IMR-90 (cell line): Measurements from ENCODE around the gene AAGAB. TPM values are rescaled to one million over a fixed set of nuclear protein-coding genes. Genes with fewer than 3 reads are reported as not detected.

Experiments
- ATAC-seq: fragments of 200-7000 bp; cut with Tn5 transposase; 2 replicates; pipeline ENCODE4 v1.9.1; 2020; ENCODE audit warnings: low read depth, mild to moderate bottlenecking, moderate library complexity
- BruUV-seq: library from RNA; stranded (reverse); fragments of 400-500 nt; replicated peaks from 2 replicates; lab custom pipeline; 2021; lab: Mats Ljungman, UMichigan
- CTCF ChIA-PET: fragments of 300-600 bp; formaldehyde crosslinking; extraction: SDS; loops from one replicate; lab custom pipeline; 2021; ENCODE audit warnings: antibody characterized with exemption; lab: Yijun Ruan, JAX
- POLR2A ChIA-PET: fragments of 300-600 bp; sonication (Branson Sonifier 250); formaldehyde crosslinking; loops from one replicate; lab custom pipeline; 2022; ENCODE audit warnings: antibody characterized with exemption; ENCODE audit not compliant: unreplicated experiment; lab: Charles Lee
- DNase-seq: peaks from one replicate; pipeline ENCODE4 v3.0.0; 2013
- H2AFZ ChIP-seq: replicated peaks from 2 replicates; pipeline ENCODE3; 2013; ENCODE audit warnings: low read length, mild to moderate bottlenecking; ENCODE audit not compliant: poor library complexity
- H2AK5ac ChIP-seq: 2 replicates; pipeline ENCODE4 v1.6.1; 2013; ENCODE audit warnings: low read depth, low read length, inconsistent platforms
- H2AK9ac ChIP-seq: replicated peaks from 2 replicates; pipeline ENCODE3; 2013; ENCODE audit warnings: mild to moderate bottlenecking, low read depth, low read length, moderate library complexity; ENCODE audit not compliant: poor library complexity
- H2BK120ac ChIP-seq: 2 replicates; pipeline ENCODE4 v1.6.1; 2013; ENCODE audit warnings: low read depth, low read length, inconsistent platforms
- H2BK15ac ChIP-seq: 3 replicates; pipeline ENCODE4 v1.6.1; 2013; ENCODE audit warnings: low read depth, low read length, inconsistent platforms
- H2BK20ac ChIP-seq: 2 replicates; pipeline ENCODE4 v1.6.1; 2013; ENCODE audit warnings: low read depth, mild to moderate bottlenecking, inconsistent platforms, low read length, moderate library complexity
- H2BK5ac ChIP-seq: 2 replicates; pipeline ENCODE4 v1.6.1; 2013; ENCODE audit warnings: mild to moderate bottlenecking, low read depth, low read length, inconsistent platforms; ENCODE audit not compliant: poor library complexity, severe bottlenecking
- H3K14ac ChIP-seq: replicated peaks from 2 replicates; pipeline ENCODE4 v1.6.1; 2013; ENCODE audit warnings: low read depth, low read length, inconsistent platforms
- H3K18ac ChIP-seq: 2 replicates; pipeline ENCODE4 v1.6.1; 2013; ENCODE audit warnings: low read depth, low read length, control low read depth
- H3K23ac ChIP-seq: 2 replicates; pipeline ENCODE4 v1.6.1; 2013; ENCODE audit warnings: low read depth, low read length, inconsistent platforms
- H3K27ac ChIP-seq: 2 replicates; pipeline ENCODE4 v1.5.1; 2013; ENCODE audit warnings: mild to moderate bottlenecking, control low read depth, low read length; ENCODE audit not compliant: insufficient read depth
- H3K27me3 ChIP-seq: 2 replicates; pipeline ENCODE4 v1.6.1; 2013; ENCODE audit warnings: low read length; ENCODE audit not compliant: control insufficient read depth, insufficient read depth
- H3K36me3 ChIP-seq: 2 replicates; pipeline ENCODE4 v1.6.1; 2013; ENCODE audit warnings: low read length, mixed read lengths; ENCODE audit not compliant: control insufficient read depth, insufficient read depth
- H3K4ac ChIP-seq: 2 replicates; pipeline ENCODE4 v1.6.1; 2013; ENCODE audit warnings: low read depth, low read length, inconsistent platforms
- H3K4me1 ChIP-seq: 2 replicates; pipeline ENCODE4 v1.6.1; 2013; ENCODE audit warnings: low read length, mixed read lengths; ENCODE audit not compliant: control insufficient read depth, insufficient read depth
- H3K4me2 ChIP-seq: 2 replicates; pipeline ENCODE4 v1.6.1; 2013; ENCODE audit warnings: low read depth, mild to moderate bottlenecking, control low read depth, low read length, moderate library complexity
- H3K4me3 ChIP-seq: 2 replicates; pipeline ENCODE4 v1.5.1; 2013; ENCODE audit warnings: low read depth, mild to moderate bottlenecking, control low read depth, low read length, moderate library complexity; ENCODE audit not compliant: insufficient read depth
- H3K56ac ChIP-seq: 2 replicates; pipeline ENCODE4 v1.6.1; 2013; ENCODE audit warnings: low read length, inconsistent platforms; ENCODE audit not compliant: insufficient read depth; ENCODE audit errors: extremely low read depth
- H3K79me1 ChIP-seq, 2 experiments: 2 replicates each; pipeline ENCODE4 v1.6.1; 2013; ENCODE audit warnings: low read length in 2 of 2, inconsistent platforms in 1 of 2, low read depth in 1 of 2
- H3K9ac ChIP-seq: 2 replicates; pipeline ENCODE4 v1.6.1; 2013; ENCODE audit warnings: low read depth, low read length, control low read depth
- H3K9me1 ChIP-seq: 2 replicates; pipeline ENCODE4 v1.6.1; 2013; ENCODE audit warnings: low read length, inconsistent platforms; ENCODE audit not compliant: insufficient read depth
- H3K9me3 ChIP-seq: 2 replicates; pipeline ENCODE4 v1.6.1; 2013; ENCODE audit warnings: low read length; ENCODE audit not compliant: control insufficient read depth, insufficient read depth
- H4K20me1 ChIP-seq: 2 replicates; pipeline ENCODE4 v1.6.1; 2013; ENCODE audit warnings: low read length, inconsistent platforms; ENCODE audit not compliant: insufficient read depth
- H4K5ac ChIP-seq: 2 replicates; pipeline ENCODE4 v1.6.1; 2013; ENCODE audit warnings: mild to moderate bottlenecking, low read depth, low read length, control low read depth
- H4K8ac ChIP-seq, 2 experiments: 2 replicates each; pipeline ENCODE4 v1.6.1; 2013; ENCODE audit warnings: low read depth in 2 of 2, low read length in 2 of 2, control low read depth in 1 of 2, inconsistent platforms in 1 of 2
- H4K91ac ChIP-seq: 2 replicates; pipeline ENCODE4 v1.6.1; 2013; ENCODE audit warnings: low read depth, low read length, inconsistent platforms; ENCODE audit not compliant: insufficient read depth
- MXI1 ChIP-seq: IDR thresholded peaks from 2 replicates; pipeline ENCODE4 v1.6.1; 2012; ENCODE audit warnings: low read depth, mild to moderate bottlenecking, low read length, moderate library complexity, borderline replicate concordance
- NFE2L2 ChIP-seq: fragments of 150-350 bp; IDR thresholded peaks from 2 replicates; pipeline ENCODE4 v1.6.1; 2016; ENCODE audit warnings: low read depth, mild to moderate bottlenecking, low read length
- WGBS, 2 experiments: methylation state at CpG; one replicate each; pipeline versions ENCODE4 v1.1.5 to v1.1.7; 2013; ENCODE audit warnings: missing lambda C conversion rate in 2 of 2; ENCODE audit not compliant: insufficient read length in 1 of 2; ENCODE audit errors: extremely low coverage in 2 of 2; 5-methylcytosine and 5-hydroxymethylcytosine counted together
- dilution Hi-C: fragments of 300-500 bp; cut with HindIII; formaldehyde crosslinking; loops from one replicate; pipeline ENCODE4 v1.14.3; 2018; ENCODE audit warnings: low sequenced_read_pairs; ENCODE audit not compliant: unreplicated experiment
- in situ Hi-C: fragments of 300-500 bp; cut with MboI; formaldehyde crosslinking; loops from 3 replicates; pipeline ENCODE4 v1.14.3; 2019; ENCODE audit warnings: low sequenced_read_pairs, inconsistent platforms, mixed read lengths
- intact Hi-C: fragments of 100-400 bp; cut with micrococcal nuclease; formaldehyde crosslinking; loops from 2 replicates; pipeline ENCODE4 v1.10.0; 2022
- polyA plus RNA-seq, 3 experiments: library from polyadenylated mRNA; depleted of rRNA; stranded (reverse); fragments of >200 nt; gene quantifications; 2 replicates each; pipeline ENCODE4 v1.2.3, GENCODE V29; 2012; ENCODE audit warnings: low replicate concordance in 1 of 3
- total RNA-seq: library from RNA; depleted of rRNA; stranded (reverse); fragments of >200 nt; gene quantifications from 2 replicates; pipeline ENCODE4 v1.2.3, GENCODE V29; 2012

The AAGAB gene
- total and polyA plus RNA-seq, 2 of the 4 experiments (the other 2 are of a cell fraction): 26.1 to 69.7 TPM

GRCh38 chr15:67189326-67190051 lies 65.0 kb downstream of the AAGAB start (continued):
- TF ChIP-seq MXI1: no peak

GRCh38 chr15:67188551-67189218 lies 65.8 kb downstream of the AAGAB start:
- no peak overlapping the region for H3K4me3 ChIP-seq
- H2BK5ac ChIP-seq: peak overlapping the region; percentile 74
- 42% methylated on average over 5 of the region's 8 CpGs; no CpG with 5 or more reads in 1 of the 2 experiments for WGBS, 2 experiments
- dilution Hi-C loops (no loop called here), in situ Hi-C loops (no loop called here), intact Hi-C loops (no loop called here)
- peaks cover 57% of the 10 kb centered on the region for H3K4me1 ChIP-seq
- peak overlapping the region; percentile 74 for H4K91ac ChIP-seq
- peaks cover 61% of the 10 kb centered on the region for H3K9me1 ChIP-seq
- peak overlapping the region; percentile 66; the same call in 1 of the 2 replicates for H2BK120ac ChIP-seq
- peak overlapping the region; percentile 85; the same call in 1 of the 2 replicates for H2AK5ac ChIP-seq
- H3K9me3 ChIP-seq: no peaks in the 10 kb centered on the region
- H3K4me2 ChIP-seq: no peak overlapping the region
- H3K4ac ChIP-seq: peak overlapping the region; percentile 80
- ATAC-seq (peak; percentile 11; the same call in 1 of the 2 replicates), DNase-seq (peak; percentile 90)
- TF ChIP-seq MXI1: no peak
- TF ChIP-seq NFE2L2: peak; percentile 32; the same call in 1 of the 2 replicates
- H3K27me3 ChIP-seq: no peaks in the 10 kb centered on the region
- POLR2A ChIA-PET: no interaction called here
- peak overlapping the region; percentile 76 for H4K5ac ChIP-seq
- CTCF ChIA-PET: no interaction called here
- no peak overlapping the region for H2AFZ ChIP-seq
- no TSS peak for BruUV-seq
- H4K20me1 ChIP-seq: no peaks in the 10 kb centered on the region
- H3K18ac ChIP-seq: peak overlapping the region; percentile 72
- H3K79me1 ChIP-seq: peaks cover 42 to 97% of the 10 kb centered on the region in 2 experiments
- H3K23ac ChIP-seq: peak overlapping the region; percentile 51; the same call in 1 of the 2 replicates
- peak overlapping the region; percentile 91 for H3K27ac ChIP-seq
- H3K14ac ChIP-seq: peak overlapping the region; percentile 66; the same call in 1 of the 2 replicates
- peak overlapping the region; percentile 69 for H2BK20ac ChIP-seq
- H2BK15ac ChIP-seq: peak overlapping the region; percentile 67; the same call in 2 of the 3 replicates
- peaks cover 93% of the 10 kb centered on the region for H3K36me3 ChIP-seq
- peak overlapping the region in 1 of 2 experiments; percentile 61; a peak in 2 of 4 replicates for H4K8ac ChIP-seq
- H3K56ac ChIP-seq: no peak overlapping the region
- peak overlapping the region; percentile 50; the same call in 1 of the 2 replicates for H3K9ac ChIP-seq
- H2AK9ac ChIP-seq: no peak overlapping the region
